Gastrocnemius medialis (tissue), 4 donors: Measurements from ENCODE around the gene ARL5C. TPM values are rescaled to one million over a fixed set of nuclear protein-coding genes. Genes with fewer than 3 reads are reported as not detected.
A peak's percentile ranks its signal among the peaks of the same experiment; 100 is the strongest.

Source experiments
- ATAC-seq, 2 donors: fragments of 150-250 bp; one replicate each; pipeline ENCODE4 v1.9.1; 2016
- DNase-seq, 2 donors: peaks; one replicate each; pipeline ENCODE4 v3.0.0-alpha.2; 2019
- H3K27ac ChIP-seq, 4 donors: fragments of 200-600 bp; sonication (generic); 1 replicate in 1 of 4; 2 replicates in 3 of 4; pipeline ENCODE4 v1.5.1; 2016 to 2018; ENCODE audit warnings: mild to moderate bottlenecking in 2 of 4, moderate library complexity in 1 of 4
- H3K27me3 ChIP-seq, 3 donors: fragments of 200-600 bp; sonication (generic) in 2 of 3; 1 replicate in 1 of 3; 2 replicates in 2 of 3; pipeline versions ENCODE4 v1.5.1 to v1.6.0; 2016 to 2019; ENCODE audit warnings: mild to moderate bottlenecking in 1 of 3, moderate library complexity in 1 of 3
- H3K36me3 ChIP-seq, 2 donors: fragments of 200-600 bp; sonication (generic) in 1 of 2; one replicate each; pipeline ENCODE4 v1.5.1; 2017 to 2018
- H3K4me1 ChIP-seq, 2 donors: fragments of 200-600 bp; sonication (generic) in 1 of 2; one replicate each; pipeline ENCODE4 v1.5.1; 2016 to 2017; ENCODE audit warnings: mild to moderate bottlenecking in 2 of 2
- H3K4me3 ChIP-seq, 4 donors: fragments of 200-600 bp; sonication (generic) in 3 of 4; 1 replicate in 1 of 4; 2 replicates in 3 of 4; pipeline ENCODE4 v1.5.1; 2016 to 2019; ENCODE audit warnings: mild to moderate bottlenecking in 2 of 4
- H3K9me3 ChIP-seq, 3 donors: fragments of 200-600 bp; sonication (generic) in 2 of 3; 1 replicate in 1 of 3; 2 replicates in 2 of 3; pipeline ENCODE4 v1.5.1; 2016 to 2019
- POLR2A ChIP-seq, 2 donors: fragments of 450-650 bp; IDR thresholded peaks; one replicate each; pipeline ENCODE4 v1.6.1; 2017; ENCODE audit warnings: antibody characterized with exemption in 2 of 2, mild to moderate bottlenecking in 2 of 2, moderate library complexity in 2 of 2
- in situ Hi-C, 4 donors: fragments of 200-750 bp; cut with MboI; loops; one replicate each; pipeline versions ENCODE4 v1.15.0 to v1.8.0; 2017; ENCODE audit warnings: low sequenced_read_pairs in 4 of 4
- intact Hi-C: fragments of 100-400 bp; cut with DNase I; formaldehyde crosslinking; loops from one replicate; pipeline ENCODE4 v1.15.1; 2023; ENCODE audit warnings: low total_unique reads
- total RNA-seq, 4 donors: library from RNA; depleted of rRNA; stranded (reverse); fragments of >200 nt; gene quantifications; one replicate each; pipeline versions ENCODE4 v1.1.0 to v1.2.3, GENCODE V29; 2016
- TF ChIP-seq, protein P1 (sequence below), 5 experiments: fragments of 450-650 bp in 3 of 5; fragments of 200-600 bp in 2 of 5; sonication (generic) in 2 of 5; IDR thresholded peaks in 4 of 5; conservative IDR thresholded peaks in 1 of 5; 1 replicate in 4 of 5; 2 replicates in 1 of 5; pipeline ENCODE4 v1.5.1; 2016 to 2019; ENCODE audit warnings: antibody characterized with exemption in 5 of 5, mild to moderate bottlenecking in 3 of 5, moderate library complexity in 3 of 5

The ARL5C gene
- total RNA-seq, 4 donors from 2014 or later, result 0.20 to 0.22 TPM; not detected in 2

DNA sequence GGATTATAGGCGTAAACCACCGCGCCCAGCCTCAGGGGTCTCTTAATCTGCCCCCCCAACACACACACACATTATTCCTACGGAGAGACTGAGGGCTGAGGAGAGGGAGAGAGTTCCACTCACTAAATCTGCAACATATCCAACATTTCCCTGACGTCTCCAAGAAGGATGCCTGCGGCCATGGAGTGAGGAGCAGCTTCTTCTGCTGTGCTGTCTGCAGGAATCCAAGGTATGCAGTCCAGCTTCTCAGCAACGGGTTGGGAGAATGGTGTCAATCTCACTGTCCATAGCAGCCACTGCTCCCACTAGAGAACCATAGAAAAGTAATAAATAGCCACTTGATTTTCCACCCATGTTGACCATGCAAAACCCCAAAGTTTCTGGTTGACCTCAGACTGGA is 9.5 kb downstream of the ARL5C start:
- ATAC-seq (no peak), DNase-seq (no peak)
- in situ Hi-C loops, result loop anchor here in 1 of 4 donors (25.0 kb wide), 1 partner anchor 294 kb away; the partner anchor contains the start of genes LASP1 and RPL23
- intact Hi-C loops, result no loop called here
- Histone ChIP-seq H3K4me1 (peaks cover 11 to 13% of the 10 kb centered on the region in 2 donors), H3K27ac (no peak overlapping the region), H3K9me3 (no peaks in the 10 kb centered on the region), H3K4me3 (no peak overlapping the region), H3K27me3 (peaks cover 0 to 8% (median 0%) of the 10 kb centered on the region in 3 donors), H3K36me3 (no peaks in the 10 kb centered on the region)
- TF ChIP-seq, protein P1, sequence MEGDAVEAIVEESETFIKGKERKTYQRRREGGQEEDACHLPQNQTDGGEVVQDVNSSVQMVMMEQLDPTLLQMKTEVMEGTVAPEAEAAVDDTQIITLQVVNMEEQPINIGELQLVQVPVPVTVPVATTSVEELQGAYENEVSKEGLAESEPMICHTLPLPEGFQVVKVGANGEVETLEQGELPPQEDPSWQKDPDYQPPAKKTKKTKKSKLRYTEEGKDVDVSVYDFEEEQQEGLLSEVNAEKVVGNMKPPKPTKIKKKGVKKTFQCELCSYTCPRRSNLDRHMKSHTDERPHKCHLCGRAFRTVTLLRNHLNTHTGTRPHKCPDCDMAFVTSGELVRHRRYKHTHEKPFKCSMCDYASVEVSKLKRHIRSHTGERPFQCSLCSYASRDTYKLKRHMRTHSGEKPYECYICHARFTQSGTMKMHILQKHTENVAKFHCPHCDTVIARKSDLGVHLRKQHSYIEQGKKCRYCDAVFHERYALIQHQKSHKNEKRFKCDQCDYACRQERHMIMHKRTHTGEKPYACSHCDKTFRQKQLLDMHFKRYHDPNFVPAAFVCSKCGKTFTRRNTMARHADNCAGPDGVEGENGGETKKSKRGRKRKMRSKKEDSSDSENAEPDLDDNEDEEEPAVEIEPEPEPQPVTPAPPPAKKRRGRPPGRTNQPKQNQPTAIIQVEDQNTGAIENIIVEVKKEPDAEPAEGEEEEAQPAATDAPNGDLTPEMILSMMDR (IDR thresholded peaks at IDR 0.05 in 4 of 5, conservative IDR thresholded peaks at IDR 0.05 in 1 of 5), result no peak
- no peak for TF ChIP-seq POLR2A (IDR thresholded peaks at IDR 0.05)

- ATAC-seq, result no peak
- Histone ChIP-seq H3K27me3 (peaks cover 4 to 15% (median 6%) of the 10 kb centered on the region in 3 donors), H3K4me1 (peaks cover 11 to 13% of the 10 kb centered on the region in 2 donors), H3K4me3 (no peak overlapping the region), H3K27ac (no peak overlapping the region), H3K9me3 (no peaks in the 10 kb centered on the region), H3K36me3 (no peaks in the 10 kb centered on the region)
- intact Hi-C loops, result no loop called here
- in situ Hi-C loops, result loop anchor here in 1 of 4 donors (25.0 kb wide), 1 partner anchor 293 kb away; the partner anchor contains the start of genes LASP1 and RPL23
- no peak for TF ChIP-seq POLR2A (IDR thresholded peaks at IDR 0.05)
- TF ChIP-seq, protein P1 (IDR thresholded peaks at IDR 0.05 in 4 of 5, conservative IDR thresholded peaks at IDR 0.05 in 1 of 5), result no peak
- no peak for DNase-seq
Observed at GRCh38 chr17:39155654-39156053, 10.3 kb downstream of the ARL5C start.

- Histone ChIP-seq H3K36me3 (no peaks in the 10 kb centered on the region), H3K9me3 (no peaks in the 10 kb centered on the region), H3K27me3 (peaks cover 5 to 18% (median 7%) of the 10 kb centered on the region in 3 donors), H3K4me1 (peaks cover 11 to 13% of the 10 kb centered on the region in 2 donors), H3K27ac (peak overlapping the region; percentile 84 to 96 (median 92)), H3K4me3 (peak overlapping the region; percentile 61 to 89 (median 86))
- ATAC-seq (peak; percentile 83 to 85), DNase-seq (peak; percentile 81 to 87)
- in situ Hi-C loops (loop anchor here in 1 of 4 donors (25.0 kb wide), 1 partner anchor 291 kb away; the partner anchor contains the start of genes LASP1 and RPL23), intact Hi-C loops (loop anchor here (1.0 to 2.0 kb wide), 3 partner anchors 84 to 328 kb away; partner anchors contain the start of genes CWC25 and LASP1)
- TF ChIP-seq, protein P1 (IDR thresholded peaks at IDR 0.05 in 4 of 5, conservative IDR thresholded peaks at IDR 0.05 in 1 of 5), result peak in 2 of 5 experiments; percentile 25 to 32
- TF ChIP-seq POLR2A (IDR thresholded peaks at IDR 0.05), result peak; percentile 39 to 41
Observed at GRCh38 chr17:39153599-39154051, 12.3 kb downstream of the ARL5C start.

- in situ Hi-C loops, result loop anchor here in 1 of 4 donors (25.0 kb wide), 1 partner anchor 290 kb away; the partner anchor contains the start of genes LASP1 and RPL23
- peak overlapping the region; percentile 61 to 89 (median 86) for H3K4me3 ChIP-seq
Observed at GRCh38 chr17:39151943-39152818, 13.8 kb downstream of the ARL5C start.

More at GRCh38 chr17:39151943-39152818, 13.8 kb downstream of the ARL5C start:
- no peak for ATAC-seq
- TF ChIP-seq POLR2A (IDR thresholded peaks at IDR 0.05), result no peak
- TF ChIP-seq, protein P1 (IDR thresholded peaks at IDR 0.05 in 4 of 5, conservative IDR thresholded peaks at IDR 0.05 in 1 of 5), result no peak
- Histone ChIP-seq H3K27ac (peak overlapping the region; percentile 84 to 96 (median 92)), H3K27me3 (peaks cover 5 to 18% (median 7%) of the 10 kb centered on the region in 3 donors), H3K9me3 (no peaks in the 10 kb centered on the region), H3K4me1 (peaks cover 11 to 13% of the 10 kb centered on the region in 2 donors), H3K36me3 (no peaks in the 10 kb centered on the region)
- intact Hi-C loops, result loop anchor here (1.0 to 2.0 kb wide), 2 partner anchors 169 to 281 kb away; partner anchors contain the start of gene LASP1
- DNase-seq, result no peak
